ENCODE results near the gene RACK1. TPM values are rescaled to one million over a fixed set of nuclear protein-coding genes. Genes with fewer than 3 reads are reported as not detected.

RACK1 gene
- total RNA-seq, 1 experiment from 2014 or later = 2,552 TPM

DNA sequence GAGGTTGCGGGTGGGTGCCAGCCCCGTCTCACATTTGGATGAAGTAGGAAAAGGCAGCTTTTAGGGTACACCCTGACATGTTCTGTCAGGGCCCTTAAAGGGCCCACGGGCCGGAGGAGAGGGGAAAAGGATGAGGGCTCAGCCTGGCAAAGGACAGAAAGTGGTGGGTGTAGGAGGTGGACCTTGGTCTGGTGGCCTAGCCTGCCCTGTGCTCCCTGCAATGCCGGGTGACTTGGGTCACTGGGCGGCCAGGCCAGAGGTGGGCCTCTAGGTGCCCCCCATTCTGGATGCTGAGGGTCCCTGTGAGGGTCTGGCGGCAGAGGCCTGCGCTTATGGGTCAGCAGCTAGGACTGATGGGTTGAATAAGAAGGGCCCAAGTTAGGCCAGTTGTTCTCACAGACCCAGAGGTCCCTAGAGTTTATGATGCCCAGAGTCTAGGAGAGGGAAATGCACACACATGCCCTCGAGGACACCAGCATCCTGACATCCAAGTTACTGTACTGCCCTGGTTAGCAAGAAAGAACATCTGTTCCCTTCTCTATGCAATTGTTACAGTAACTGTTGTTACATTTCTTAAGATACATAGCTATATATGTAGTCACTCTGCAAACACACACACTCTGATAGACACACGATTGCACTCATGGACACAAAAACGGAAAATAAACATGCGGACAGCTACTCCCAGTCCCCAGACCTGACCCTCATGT lies 51.2 kb downstream of the RACK1 start:
- peaks cover 31% of the 10 kb centered on the region for H3K23me2 ChIP-seq (ENCODE audit: insufficient read length, low read depth, low read length, poor library complexity, severe bottlenecking)
- no peak overlapping the region for H3K14ac ChIP-seq (ENCODE audit: insufficient read depth, low read length)
- H4K91ac ChIP-seq (ENCODE audit: insufficient read length, low read depth, low read length) = no peak overlapping the region
- TF ChIP-seq, protein P1, sequence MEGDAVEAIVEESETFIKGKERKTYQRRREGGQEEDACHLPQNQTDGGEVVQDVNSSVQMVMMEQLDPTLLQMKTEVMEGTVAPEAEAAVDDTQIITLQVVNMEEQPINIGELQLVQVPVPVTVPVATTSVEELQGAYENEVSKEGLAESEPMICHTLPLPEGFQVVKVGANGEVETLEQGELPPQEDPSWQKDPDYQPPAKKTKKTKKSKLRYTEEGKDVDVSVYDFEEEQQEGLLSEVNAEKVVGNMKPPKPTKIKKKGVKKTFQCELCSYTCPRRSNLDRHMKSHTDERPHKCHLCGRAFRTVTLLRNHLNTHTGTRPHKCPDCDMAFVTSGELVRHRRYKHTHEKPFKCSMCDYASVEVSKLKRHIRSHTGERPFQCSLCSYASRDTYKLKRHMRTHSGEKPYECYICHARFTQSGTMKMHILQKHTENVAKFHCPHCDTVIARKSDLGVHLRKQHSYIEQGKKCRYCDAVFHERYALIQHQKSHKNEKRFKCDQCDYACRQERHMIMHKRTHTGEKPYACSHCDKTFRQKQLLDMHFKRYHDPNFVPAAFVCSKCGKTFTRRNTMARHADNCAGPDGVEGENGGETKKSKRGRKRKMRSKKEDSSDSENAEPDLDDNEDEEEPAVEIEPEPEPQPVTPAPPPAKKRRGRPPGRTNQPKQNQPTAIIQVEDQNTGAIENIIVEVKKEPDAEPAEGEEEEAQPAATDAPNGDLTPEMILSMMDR (conservative IDR thresholded peaks at IDR 0.05) = no peak
- H2BK20ac ChIP-seq (ENCODE audit: low read depth, low read length, poor library complexity, severe bottlenecking) = no peak overlapping the region
- no peak overlapping the region for H2BK120ac ChIP-seq (ENCODE audit: low read depth, low read length, poor library complexity, severe bottlenecking)
- no peak overlapping the region for H3K4ac ChIP-seq (ENCODE audit: low read depth, low read length)
- no peak overlapping the region for H2BK5ac ChIP-seq (ENCODE audit: insufficient read length, low read length)
- no peak overlapping the region for H4K8ac ChIP-seq (replicated peaks; ENCODE audit: insufficient read length, low read depth, low read length)
- WGBS (ENCODE audit: extremely low coverage, insufficient read length, low lambda C conversion rate) = no CpG with 5 or more reads among the region's 12 CpGs
- H3K23ac ChIP-seq (ENCODE audit: insufficient read length, low read depth, low read length) = no peak overlapping the region
- peaks cover 14 to 28% of the 10 kb centered on the region in 2 experiments for H3K4me1 Mint-ChIP-seq
- no peaks in the 10 kb centered on the region for H3K9me3 ChIP-seq (ENCODE audit: control insufficient read depth, low read depth, low read length)
- no peak overlapping the region for H3K56ac ChIP-seq (ENCODE audit: insufficient read length, low read depth, low read length)
- no peaks in the 10 kb centered on the region for H3K79me2 ChIP-seq (ENCODE audit: insufficient read depth, low read length)
- no peak overlapping the region for H4K5ac ChIP-seq (ENCODE audit: insufficient read length, low read depth, low read length)
- no peaks in the 10 kb centered on the region for H3K79me1 ChIP-seq (ENCODE audit: insufficient read depth, low read depth, low read length, poor library complexity, severe bottlenecking)
- no peak overlapping the region for H2BK12ac ChIP-seq (ENCODE audit: insufficient read length, low read depth, low read length)
- H3K27me3 ChIP-seq (ENCODE audit: insufficient read depth, low read length) = peaks cover 16% of the 10 kb centered on the region
- H3K27ac Mint-ChIP-seq = 0 out of 7 replicates have a peak overlapping the region, but pooled peaks of 1 of the 3 experiments have one; percentile 59
- H4K20me1 ChIP-seq (ENCODE audit: control insufficient read depth, insufficient read depth, insufficient read length) = no peaks in the 10 kb centered on the region
- H3K27me3 Mint-ChIP-seq (ENCODE audit: low read depth) = peaks cover 67% of the 10 kb centered on the region
- peaks cover under 1% of the 10 kb centered on the region; the same call in 1 of the 2 replicates for H3K4me1 ChIP-seq (ENCODE audit: insufficient read depth, low read length)
- H3K4me2 ChIP-seq (ENCODE audit: insufficient read depth, insufficient read length, low read length) = peak overlapping the region; percentile 46
- H3K9me3 Mint-ChIP-seq = peaks cover 6 to 9% of the 10 kb centered on the region in 2 experiments; a peak in 2 of 5 replicates
- no peak overlapping the region for H3K18ac ChIP-seq (ENCODE audit: insufficient read length, low read depth, low read length)
- no peak overlapping the region for H3T11ph ChIP-seq (ENCODE audit: low read length)
- DNase-seq = no peak
- peaks cover 0 to 2% (median 0%) of the 10 kb centered on the region in 3 experiments; a peak in 2 of 7 replicates for H3K36me3 Mint-ChIP-seq (ENCODE audit: insufficient read depth in 1 of 3, low read depth in 3 of 3)
- no peak overlapping the region for H2AFZ ChIP-seq (ENCODE audit: low read length)
- no peak overlapping the region for H2AK5ac ChIP-seq (ENCODE audit: insufficient read length, low read length)
- peak overlapping the region; percentile 91 to 92 for H3K4me3 Mint-ChIP-seq
- H3K27ac ChIP-seq (ENCODE audit: insufficient read length, low read depth, low read length) = no peak overlapping the region
- H3K9ac ChIP-seq (ENCODE audit: extremely low read depth, insufficient read length, low read length) = no peak overlapping the region
- no peak overlapping the region for H2BK15ac ChIP-seq (ENCODE audit: low read depth, low read length)

All from H9 (cell line).